Cardiac muscle cell (in vitro differentiated cells and primary cell): Measurements from ENCODE around the gene ITSN1. TPM values are rescaled to one million over a fixed set of nuclear protein-coding genes. Genes with fewer than 3 reads are reported as not detected.
A peak's percentile ranks its signal among the peaks of the same experiment; 100 is the strongest.

ENCODE experiments used
- DNase-seq, 2 donors: peaks; one replicate each; pipeline versions ENCODE4 v3.0.0 to v3.0.0-alpha.2; 2010 to 2017; ENCODE audit warnings: low read depth in 1 of 2, low spot score in 1 of 2
- H3K27ac ChIP-seq: fragments of 200-600 bp; sonication (generic); 2 replicates; pipeline ENCODE4 v1.5.1; 2016
- H3K27me3 ChIP-seq: fragments of 200-600 bp; sonication (generic); 2 replicates; pipeline ENCODE4 v1.6.0; 2016; ENCODE audit warnings: control low read depth
- H3K36me3 ChIP-seq: fragments of 200-600 bp; sonication (generic); 2 replicates; pipeline ENCODE4 v1.5.1; 2016; ENCODE audit warnings: control low read depth
- H3K4me1 ChIP-seq: fragments of 200-600 bp; sonication (generic); 2 replicates; pipeline ENCODE4 v1.8.1; 2017; ENCODE audit warnings: low read depth, mild to moderate bottlenecking, mixed run types
- H3K4me3 ChIP-seq: fragments of 200-600 bp; sonication (generic); 2 replicates; pipeline ENCODE4 v1.5.1; 2016; ENCODE audit warnings: mild to moderate bottlenecking
- H3K9me3 ChIP-seq: fragments of 200-600 bp; sonication (generic); 2 replicates; pipeline ENCODE4 v1.5.1; 2017; ENCODE audit warnings: low read depth, mild to moderate bottlenecking, control low read depth
- CTCF ChIP-seq: IDR thresholded peaks from 2 replicates; pipeline ENCODE4 v1.5.1; 2012; ENCODE audit warnings: low read depth, mild to moderate bottlenecking, low read length
- polyA plus RNA-seq: library from polyadenylated mRNA; unstranded; fragments of >200 nt; fragmentation: Nextera tagmentation; extraction: Ambion mirVana; gene quantifications from 2 replicates; pipeline ENCODE4 v1.2.1, GENCODE V29; 2016
- total RNA-seq: library from RNA; depleted of rRNA; stranded (reverse); fragments of >200 nt; gene quantifications from 2 replicates; pipeline ENCODE4 v1.2.3, GENCODE V29; 2016

ITSN1 gene
- total and polyA plus RNA-seq, 2 experiments from 2014 or later = 92.4 to 125 TPM

GRCh38 chr21:33824156-33824941, 182.0 kb downstream of the ITSN1 start:
- H3K27ac ChIP-seq = no peak overlapping the region
- H3K4me1 ChIP-seq = peaks cover 11% of the 10 kb centered on the region
- H3K36me3 ChIP-seq = peaks cover 31% of the 10 kb centered on the region
- H3K27me3 ChIP-seq = no peaks in the 10 kb centered on the region
- no peak for TF ChIP-seq CTCF
- no peak overlapping the region for H3K4me3 ChIP-seq
- no peaks in the 10 kb centered on the region for H3K9me3 ChIP-seq
- no peak for DNase-seq

GRCh38 chr21:33825419-33825818, 183.1 kb downstream of the ITSN1 start:
- H3K27ac ChIP-seq = no peak overlapping the region

GRCh38 chr21:33825915-33826314, 183.6 kb downstream of the ITSN1 start:
- peak in 1 of 2 donors; percentile 65 for DNase-seq
- no peak overlapping the region for H3K27ac ChIP-seq

More at GRCh38 chr21:33825419-33825818, 183.1 kb downstream of the ITSN1 start:
- H3K4me1 ChIP-seq = peaks cover 11% of the 10 kb centered on the region
- TF ChIP-seq CTCF = no peak
- peaks cover 34% of the 10 kb centered on the region for H3K36me3 ChIP-seq
- H3K27me3 ChIP-seq = no peaks in the 10 kb centered on the region
- no peaks in the 10 kb centered on the region for H3K9me3 ChIP-seq
- DNase-seq = no peak
- H3K4me3 ChIP-seq = no peak overlapping the region

GRCh38 chr21:33828083-33828482, 185.8 kb downstream of the ITSN1 start:
- H3K4me1 ChIP-seq = no peaks in the 10 kb centered on the region
- peak in 1 of 2 donors; percentile 40 for DNase-seq
- H3K27me3 ChIP-seq = no peaks in the 10 kb centered on the region
- H3K9me3 ChIP-seq = no peaks in the 10 kb centered on the region
- no peak for TF ChIP-seq CTCF
- peaks cover 23% of the 10 kb centered on the region for H3K36me3 ChIP-seq
- H3K27ac ChIP-seq = no peak overlapping the region
- H3K4me3 ChIP-seq = no peak overlapping the region

More at GRCh38 chr21:33825915-33826314, 183.6 kb downstream of the ITSN1 start:
- Histone ChIP-seq H3K27me3 (no peaks in the 10 kb centered on the region), H3K4me3 (no peak overlapping the region), H3K4me1 (peaks cover 11% of the 10 kb centered on the region), H3K36me3 (peaks cover 31% of the 10 kb centered on the region), H3K9me3 (no peaks in the 10 kb centered on the region)
- no peak for TF ChIP-seq CTCF

- H3K36me3 ChIP-seq = peaks cover 22% of the 10 kb centered on the region
- no peak for TF ChIP-seq CTCF
- no peak overlapping the region for H3K27ac ChIP-seq
- H3K4me3 ChIP-seq = no peak overlapping the region
- H3K27me3 ChIP-seq = no peaks in the 10 kb centered on the region
- H3K4me1 ChIP-seq = no peaks in the 10 kb centered on the region
- DNase-seq = no peak
- no peaks in the 10 kb centered on the region for H3K9me3 ChIP-seq
Observed at GRCh38 chr21:33828577-33828976, 186.3 kb downstream of the ITSN1 start.
